Measurements from ENCODE around the gene LCLAT1.

DNA sequence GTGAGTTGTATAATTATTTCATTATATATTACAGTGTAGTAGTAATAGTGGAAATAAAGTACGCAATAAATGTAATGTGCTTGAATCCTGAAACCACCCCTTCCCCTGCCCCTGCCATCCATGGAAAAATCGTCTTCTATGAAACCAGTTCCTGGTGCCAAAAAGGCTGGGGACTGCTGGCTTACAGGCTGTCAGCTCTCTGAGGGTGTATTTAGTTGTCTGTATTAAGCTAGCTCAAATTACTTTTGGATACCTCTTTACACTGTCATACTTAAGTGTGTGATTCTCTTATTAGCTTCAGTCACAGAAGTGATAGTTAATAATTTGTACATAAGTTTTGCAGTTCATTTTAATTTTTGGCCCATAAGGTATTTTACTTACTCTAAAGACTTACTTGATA is 29.6 kb downstream of the LCLAT1 start:
- TF ChIP-seq, protein P1, sequence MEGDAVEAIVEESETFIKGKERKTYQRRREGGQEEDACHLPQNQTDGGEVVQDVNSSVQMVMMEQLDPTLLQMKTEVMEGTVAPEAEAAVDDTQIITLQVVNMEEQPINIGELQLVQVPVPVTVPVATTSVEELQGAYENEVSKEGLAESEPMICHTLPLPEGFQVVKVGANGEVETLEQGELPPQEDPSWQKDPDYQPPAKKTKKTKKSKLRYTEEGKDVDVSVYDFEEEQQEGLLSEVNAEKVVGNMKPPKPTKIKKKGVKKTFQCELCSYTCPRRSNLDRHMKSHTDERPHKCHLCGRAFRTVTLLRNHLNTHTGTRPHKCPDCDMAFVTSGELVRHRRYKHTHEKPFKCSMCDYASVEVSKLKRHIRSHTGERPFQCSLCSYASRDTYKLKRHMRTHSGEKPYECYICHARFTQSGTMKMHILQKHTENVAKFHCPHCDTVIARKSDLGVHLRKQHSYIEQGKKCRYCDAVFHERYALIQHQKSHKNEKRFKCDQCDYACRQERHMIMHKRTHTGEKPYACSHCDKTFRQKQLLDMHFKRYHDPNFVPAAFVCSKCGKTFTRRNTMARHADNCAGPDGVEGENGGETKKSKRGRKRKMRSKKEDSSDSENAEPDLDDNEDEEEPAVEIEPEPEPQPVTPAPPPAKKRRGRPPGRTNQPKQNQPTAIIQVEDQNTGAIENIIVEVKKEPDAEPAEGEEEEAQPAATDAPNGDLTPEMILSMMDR (IDR thresholded peaks at IDR 0.05; ENCODE audit: insufficient read depth, low read length, poor library complexity, severe bottlenecking), result no peak
- no peak for TF ChIP-seq EZH2phosphoT487 (conservative IDR thresholded peaks at IDR 0.05; ENCODE audit: low read length)
